ENCODE measurements around the gene ENGASE. TPM values are rescaled to one million over a fixed set of nuclear protein-coding genes. Genes with fewer than 3 reads are reported as not detected.
"Not testable (repeated sequence)": the region's sequence is repeated elsewhere in the genome, so short reads cannot be mapped to it uniquely, and the experiment has no call there.

The ENGASE gene
- total RNA-seq, 1 experiment from 2014 or later, result 8.8 TPM

GRCh38 chr17:79051306-79051705, 23.3 kb upstream of the ENGASE start:
- DNase-seq (ENCODE audit: low spot score), result peak; percentile 40

GRCh38 chr17:79052131-79052530, 22.5 kb upstream of the ENGASE start:
- no peak for DNase-seq (ENCODE audit: low spot score)

GRCh38 chr17:79053251-79053925, 21.2 kb upstream of the ENGASE start:
- DNase-seq (ENCODE audit: low spot score), result peak; percentile 96

GRCh38 chr17:79054200-79054960, 20.2 kb upstream of the ENGASE start:
- DNase-seq (ENCODE audit: low spot score), result no peak

- DNase-seq (ENCODE audit: low spot score), result no peak
These were observed 19.4 kb upstream of the ENGASE start for GRCh38 chr17:79055197-79055596.

GRCh38 chr17:79057737-79058385, 16.8 kb upstream of the ENGASE start:
- DNase-seq (ENCODE audit: low spot score), result no peak

- peak; percentile 27 for DNase-seq (ENCODE audit: low spot score)
These were observed 11.9 kb upstream of the ENGASE start for GRCh38 chr17:79062691-79063090.

GRCh38 chr17:79064026-79064425, 10.6 kb upstream of the ENGASE start:
- no peak for DNase-seq (ENCODE audit: low spot score)

- no peak for DNase-seq (ENCODE audit: low spot score)
These were observed 9.4 kb upstream of the ENGASE start for GRCh38 chr17:79065105-79065670.

- DNase-seq (ENCODE audit: low spot score), result no peak
These were observed 7.7 kb upstream of the ENGASE start for GRCh38 chr17:79066963-79067362.

- no peak for DNase-seq (ENCODE audit: low spot score)
These were observed 4.3 kb upstream of the ENGASE start for GRCh38 chr17:79070266-79070880.

- DNase-seq (ENCODE audit: low spot score), result no peak
These were observed 3.4 kb upstream of the ENGASE start for GRCh38 chr17:79071161-79071740.

- no peak for DNase-seq (ENCODE audit: low spot score)
These were observed 2.1 kb upstream of the ENGASE start for GRCh38 chr17:79072544-79072943.

GRCh38 chr17:79073016-79073705, 1.5 kb upstream of the ENGASE start:
- no peak for DNase-seq (ENCODE audit: low spot score)

GRCh38 chr17:79073706-79074088, 927 bp upstream of the ENGASE start:
- DNase-seq (ENCODE audit: low spot score), result no peak

GRCh38 chr17:79074121-79074648, 439 bp upstream of the ENGASE start:
- not testable (repeated sequence) for DNase-seq (ENCODE audit: low spot score)

GRCh38 chr17:79075446-79075750, 774 bp downstream of the ENGASE start:
- DNase-seq (ENCODE audit: low spot score), result no peak

GRCh38 chr17:79075861-79076406, 1.3 kb downstream of the ENGASE start:
- DNase-seq (ENCODE audit: low spot score), result no peak

- DNase-seq (ENCODE audit: low spot score), result no peak
These were observed 3.0 kb downstream of the ENGASE start for GRCh38 chr17:79077587-79077986.

- DNase-seq (ENCODE audit: low spot score), result no peak
These were observed 4.0 kb downstream of the ENGASE start for GRCh38 chr17:79078476-79079190.

Data from A172 (cell line).